ENCODE measurements around the gene HOXD4.

HOXD4 gene

GRCh38 chr2:176138526-176138922 lies 12.8 kb upstream of the HOXD4 start:
- Histone ChIP-seq H3K36me3 (ENCODE audit: insufficient read depth, low read length) (no peaks in the 10 kb centered on the region), H3K4me3 (ENCODE audit: low read length) (no peak overlapping the region), H3K27me3 (ENCODE audit: insufficient read depth, low read length) (peaks cover 100% of the 10 kb centered on the region), H3K9me3 (ENCODE audit: insufficient read depth, low read depth, low read length) (no peaks in the 10 kb centered on the region), H3K4me1 (ENCODE audit: insufficient read depth, low read length) (no peaks in the 10 kb centered on the region; the same call in 1 of the 2 replicates), H3K27ac (ENCODE audit: low read depth, low read length) (no peak overlapping the region), H3K9ac (ENCODE audit: low read depth, low read length) (no peak overlapping the region)
- 64% methylated on average over 14 of the region's 14 CpGs for WGBS

GRCh38 chr2:176138923-176139660 lies 12.3 kb upstream of the HOXD4 start:
- Histone ChIP-seq H3K27ac (ENCODE audit: low read depth, low read length) (no peak overlapping the region), H3K9ac (ENCODE audit: low read depth, low read length) (no peak overlapping the region), H3K27me3 (ENCODE audit: insufficient read depth, low read length) (peaks cover 100% of the 10 kb centered on the region), H3K4me1 (ENCODE audit: insufficient read depth, low read length) (no peaks in the 10 kb centered on the region; the same call in 1 of the 2 replicates), H3K4me3 (ENCODE audit: low read length) (no peak overlapping the region), H3K9me3 (ENCODE audit: insufficient read depth, low read depth, low read length) (no peaks in the 10 kb centered on the region), H3K36me3 (ENCODE audit: insufficient read depth, low read length) (no peaks in the 10 kb centered on the region)
- 74% methylated on average over 28 of the region's 28 CpGs for whole genome bisulfite sequencing

- Histone ChIP-seq H3K36me3 (ENCODE audit: insufficient read depth, low read length) (no peaks in the 10 kb centered on the region), H3K4me1 (ENCODE audit: insufficient read depth, low read length) (no peaks in the 10 kb centered on the region; the same call in 1 of the 2 replicates), H3K9me3 (ENCODE audit: insufficient read depth, low read depth, low read length) (no peaks in the 10 kb centered on the region), H3K9ac (ENCODE audit: low read depth, low read length) (no peak overlapping the region), H3K4me3 (ENCODE audit: low read length) (peak overlapping the region; percentile 63; the same call in 1 of the 2 replicates), H3K27me3 (ENCODE audit: insufficient read depth, low read length) (peaks cover 100% of the 10 kb centered on the region), H3K27ac (ENCODE audit: low read depth, low read length) (no peak overlapping the region)
- WGBS: 65% methylated on average over 35 of the region's 41 CpGs
Measured at GRCh38 chr2:176139661-176140512, 11.5 kb upstream of the HOXD4 start.

GRCh38 chr2:176140513-176141317 lies 10.6 kb upstream of the HOXD4 start:
- 6% methylated on average over 48 of the region's 48 CpGs for WGBS
- Histone ChIP-seq H3K27me3 (ENCODE audit: insufficient read depth, low read length) (peaks cover 100% of the 10 kb centered on the region), H3K4me1 (ENCODE audit: insufficient read depth, low read length) (no peaks in the 10 kb centered on the region; the same call in 1 of the 2 replicates), H3K9ac (ENCODE audit: low read depth, low read length) (peak overlapping the region; percentile 46; the same call in 1 of the 2 replicates), H3K4me3 (ENCODE audit: low read length) (peak overlapping the region; percentile 63), H3K27ac (ENCODE audit: low read depth, low read length) (no peak overlapping the region), H3K9me3 (ENCODE audit: insufficient read depth, low read depth, low read length) (no peaks in the 10 kb centered on the region), H3K36me3 (ENCODE audit: insufficient read depth, low read length) (no peaks in the 10 kb centered on the region)

GRCh38 chr2:176142281-176142680 lies 9.1 kb upstream of the HOXD4 start:
- Histone ChIP-seq H3K36me3 (ENCODE audit: insufficient read depth, low read length) (no peaks in the 10 kb centered on the region), H3K4me1 (ENCODE audit: insufficient read depth, low read length) (0 out of 2 replicates have a peak, but pooled peaks cover under 1% of the 10 kb centered on the region), H3K4me3 (ENCODE audit: low read length) (no peak overlapping the region), H3K27me3 (ENCODE audit: insufficient read depth, low read length) (peaks cover 100% of the 10 kb centered on the region), H3K27ac (ENCODE audit: low read depth, low read length) (no peak overlapping the region), H3K9ac (ENCODE audit: low read depth, low read length) (no peak overlapping the region), H3K9me3 (ENCODE audit: insufficient read depth, low read depth, low read length) (no peaks in the 10 kb centered on the region)
- WGBS: 71% methylated on average over 2 of the region's 2 CpGs

GRCh38 chr2:176145085-176145969 lies 6.0 kb upstream of the HOXD4 start:
- H3K36me3 ChIP-seq (ENCODE audit: insufficient read depth, low read length): no peaks in the 10 kb centered on the region
- no peaks in the 10 kb centered on the region for H3K9me3 ChIP-seq (ENCODE audit: insufficient read depth, low read depth, low read length)
- 19% methylated on average over 2 of the region's 4 CpGs for WGBS
- H3K27ac ChIP-seq (ENCODE audit: low read depth, low read length): no peak overlapping the region
- no peak overlapping the region for H3K9ac ChIP-seq (ENCODE audit: low read depth, low read length)
- H3K4me3 ChIP-seq (ENCODE audit: low read length): no peak overlapping the region
- H3K27me3 ChIP-seq (ENCODE audit: insufficient read depth, low read length): peaks cover 100% of the 10 kb centered on the region
- 0 out of 2 replicates have a peak, but pooled peaks cover 2% of the 10 kb centered on the region for H3K4me1 ChIP-seq (ENCODE audit: insufficient read depth, low read length)

GRCh38 chr2:176146101-176146500 lies 5.2 kb upstream of the HOXD4 start:
- H3K27me3 ChIP-seq (ENCODE audit: insufficient read depth, low read length): peaks cover 100% of the 10 kb centered on the region
- WGBS: 57% methylated on average over 5 of the region's 6 CpGs
- no peak overlapping the region for H3K4me3 ChIP-seq (ENCODE audit: low read length)

GRCh38 chr2:176146645-176147044 lies 4.7 kb upstream of the HOXD4 start:
- Histone ChIP-seq H3K9ac (ENCODE audit: low read depth, low read length) (no peak overlapping the region), H3K27ac (ENCODE audit: low read depth, low read length) (no peak overlapping the region), H3K4me3 (ENCODE audit: low read length) (no peak overlapping the region), H3K4me1 (ENCODE audit: insufficient read depth, low read length) (0 out of 2 replicates have a peak, but pooled peaks cover 2% of the 10 kb centered on the region), H3K27me3 (ENCODE audit: insufficient read depth, low read length) (peaks cover 100% of the 10 kb centered on the region), H3K9me3 (ENCODE audit: insufficient read depth, low read depth, low read length) (no peaks in the 10 kb centered on the region), H3K36me3 (ENCODE audit: insufficient read depth, low read length) (no peaks in the 10 kb centered on the region)

More at GRCh38 chr2:176146101-176146500, 5.2 kb upstream of the HOXD4 start:
- Histone ChIP-seq H3K27ac (ENCODE audit: low read depth, low read length) (no peak overlapping the region), H3K9ac (ENCODE audit: low read depth, low read length) (no peak overlapping the region), H3K4me1 (ENCODE audit: insufficient read depth, low read length) (0 out of 2 replicates have a peak, but pooled peaks cover 2% of the 10 kb centered on the region), H3K36me3 (ENCODE audit: insufficient read depth, low read length) (no peaks in the 10 kb centered on the region), H3K9me3 (ENCODE audit: insufficient read depth, low read depth, low read length) (no peaks in the 10 kb centered on the region)

- Histone ChIP-seq H3K4me1 (ENCODE audit: insufficient read depth, low read length) (0 out of 2 replicates have a peak, but pooled peaks cover 2% of the 10 kb centered on the region), H3K27me3 (ENCODE audit: insufficient read depth, low read length) (peaks cover 100% of the 10 kb centered on the region)
Measured at GRCh38 chr2:176147210-176147799, 4.0 kb upstream of the HOXD4 start.

More at GRCh38 chr2:176147210-176147799, 4.0 kb upstream of the HOXD4 start:
- no peak overlapping the region for H3K27ac ChIP-seq (ENCODE audit: low read depth, low read length)
- no peak overlapping the region for H3K4me3 ChIP-seq (ENCODE audit: low read length)
- H3K9me3 ChIP-seq (ENCODE audit: insufficient read depth, low read depth, low read length): no peaks in the 10 kb centered on the region
- no peak overlapping the region for H3K9ac ChIP-seq (ENCODE audit: low read depth, low read length)
- 17% methylated on average over 29 of the region's 32 CpGs for WGBS
- H3K36me3 ChIP-seq (ENCODE audit: insufficient read depth, low read length): no peaks in the 10 kb centered on the region

Data from HUES64 (cell line).